ENCODE measurements around the gene SKI.

DNA sequence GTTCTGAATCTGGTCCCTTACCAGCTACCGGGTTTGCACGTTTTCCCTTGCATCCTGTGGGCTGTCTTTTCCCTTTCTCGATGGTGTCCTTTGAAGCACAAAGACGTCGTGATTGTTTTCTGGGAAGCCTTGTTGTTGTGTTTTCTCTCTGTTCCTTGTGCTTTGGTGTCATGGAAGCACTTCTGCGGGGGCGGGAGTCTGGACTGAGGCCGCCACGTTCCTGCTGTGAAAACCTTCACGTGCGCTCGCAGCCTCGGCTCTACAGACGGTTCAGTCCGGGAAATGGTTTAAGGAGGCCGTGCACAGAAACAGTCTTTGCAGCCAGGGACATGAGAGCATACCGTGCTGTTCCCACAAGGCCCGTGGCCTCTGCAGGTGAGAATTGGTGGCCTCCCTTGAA is 68.5 kb downstream of the SKI start:
- TF ChIP-seq MXI1 (IDR thresholded peaks at IDR 0.05; ENCODE audit: borderline replicate concordance, low read depth, low read length) (no peak), RFX5 (IDR thresholded peaks at IDR 0.05; ENCODE audit: low read depth, low read length) (no peak), SMC3 (IDR thresholded peaks at IDR 0.05; ENCODE audit: low read depth, low read length) (no peak), MAFK (IDR thresholded peaks at IDR 0.05; ENCODE audit: low read depth, low read length) (no peak), BHLHE40 (IDR thresholded peaks at IDR 0.05; ENCODE audit: low read depth, low read length) (no peak)
